NCI-H1436 (cell line): ENCODE data around the gene ATP6V0B.
A peak's percentile ranks its signal among the peaks of the same experiment; 100 is the strongest.

ENCODE experiments used
- DNase-seq: peaks from one replicate; lab custom pipeline; 2025; lab: John Stamatoyannopoulos, UW

The ATP6V0B gene

GRCh38 chr1:43985984-43986595 is 11.3 kb downstream of the ATP6V0B start:
- no peak for DNase-seq

DNA sequence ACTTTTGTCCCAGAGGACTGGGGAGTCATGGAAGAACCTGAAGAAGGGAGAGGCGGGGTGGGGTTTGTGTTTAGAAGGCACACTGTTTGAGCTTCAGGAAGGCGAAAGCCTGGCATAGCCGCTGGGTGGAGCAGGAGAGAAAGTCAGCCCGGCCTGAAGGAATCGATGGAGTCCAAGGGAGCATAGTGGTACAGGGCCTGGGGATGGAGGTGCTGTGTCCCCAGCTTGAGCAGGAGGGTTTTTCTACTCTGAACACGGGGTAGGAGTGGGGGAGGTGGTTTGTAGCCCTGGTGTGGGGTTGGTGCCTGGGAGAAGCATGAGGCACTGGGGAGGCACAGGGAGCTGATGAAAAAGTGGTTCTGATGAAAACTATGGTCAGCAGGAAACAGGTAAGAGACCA is 12.0 kb downstream of the ATP6V0B start:
- no peak for DNase-seq

GRCh38 chr1:43987159-43987902 is 12.6 kb downstream of the ATP6V0B start:
- DNase-seq = no peak

- no peak for DNase-seq
Observed at GRCh38 chr1:43990271-43991199, 15.8 kb downstream of the ATP6V0B start.

DNA sequence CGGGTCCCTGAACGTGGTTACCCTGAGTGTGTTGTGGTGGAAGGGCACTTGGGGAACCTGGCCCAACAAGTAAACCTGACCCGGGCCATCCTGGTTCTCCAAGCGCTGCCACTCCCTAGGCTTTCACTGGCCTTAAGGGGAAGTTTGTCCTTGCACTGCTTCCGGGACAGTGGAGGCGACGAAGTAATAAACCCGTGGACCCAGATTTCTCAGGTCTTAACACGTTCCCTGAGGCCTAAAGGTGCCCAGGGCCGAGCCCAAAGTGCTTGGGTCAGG is 16.4 kb downstream of the ATP6V0B start:
- no peak for DNase-seq

DNA sequence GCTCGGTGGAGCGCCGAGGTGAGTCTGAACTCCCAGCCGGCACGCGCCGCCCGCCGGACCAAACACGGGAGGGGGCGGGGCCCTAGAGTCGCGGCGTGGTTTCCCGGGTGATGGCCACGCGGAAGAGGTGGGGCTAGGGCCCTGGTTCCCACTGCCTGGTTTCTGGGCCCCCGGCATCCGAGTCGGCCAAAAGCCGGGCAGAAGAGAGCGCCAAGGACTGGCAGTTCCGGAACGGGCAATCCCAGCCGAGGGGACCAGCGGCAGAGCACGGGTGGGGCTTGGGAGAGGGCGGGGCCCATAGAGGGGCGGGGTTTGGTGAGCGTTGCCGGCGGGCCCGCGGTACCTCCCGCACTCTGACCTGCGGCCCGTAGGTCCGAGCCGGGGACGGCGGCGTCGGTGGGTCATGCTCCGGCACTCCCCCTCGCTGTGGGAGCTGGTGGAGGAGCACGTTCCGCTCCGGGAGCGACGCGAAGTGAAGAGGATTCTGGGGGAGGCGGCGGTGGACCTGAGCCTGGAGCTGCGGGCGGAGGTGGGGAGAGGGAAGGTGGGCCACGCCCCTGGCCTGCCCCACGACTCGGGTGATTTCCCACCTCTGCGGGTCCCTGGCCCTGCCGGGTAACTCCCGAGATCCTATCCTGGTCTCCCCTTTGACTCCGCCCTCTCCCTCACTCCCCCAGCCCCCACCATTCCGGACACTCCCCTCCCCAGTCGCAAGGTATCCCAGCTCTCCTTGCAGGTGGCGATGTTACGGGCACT is 16.9 kb downstream of the ATP6V0B start, which contains the start of gene CCDC24:
Gene CCDC24 (plus strand): TSS at position 124 of the 756 bp plus-strand sequence. CDS start 280 bp downstream, at position 404.
- DNase-seq = peak; percentile 71

GRCh38 chr1:43992232-43992995 is 17.7 kb downstream of the ATP6V0B start:
- no peak for DNase-seq

GRCh38 chr1:43993206-43993914 is 18.6 kb downstream of the ATP6V0B start:
- no peak for DNase-seq

- no peak for DNase-seq
Observed at GRCh38 chr1:43994071-43994470, 19.3 kb downstream of the ATP6V0B start.

DNA sequence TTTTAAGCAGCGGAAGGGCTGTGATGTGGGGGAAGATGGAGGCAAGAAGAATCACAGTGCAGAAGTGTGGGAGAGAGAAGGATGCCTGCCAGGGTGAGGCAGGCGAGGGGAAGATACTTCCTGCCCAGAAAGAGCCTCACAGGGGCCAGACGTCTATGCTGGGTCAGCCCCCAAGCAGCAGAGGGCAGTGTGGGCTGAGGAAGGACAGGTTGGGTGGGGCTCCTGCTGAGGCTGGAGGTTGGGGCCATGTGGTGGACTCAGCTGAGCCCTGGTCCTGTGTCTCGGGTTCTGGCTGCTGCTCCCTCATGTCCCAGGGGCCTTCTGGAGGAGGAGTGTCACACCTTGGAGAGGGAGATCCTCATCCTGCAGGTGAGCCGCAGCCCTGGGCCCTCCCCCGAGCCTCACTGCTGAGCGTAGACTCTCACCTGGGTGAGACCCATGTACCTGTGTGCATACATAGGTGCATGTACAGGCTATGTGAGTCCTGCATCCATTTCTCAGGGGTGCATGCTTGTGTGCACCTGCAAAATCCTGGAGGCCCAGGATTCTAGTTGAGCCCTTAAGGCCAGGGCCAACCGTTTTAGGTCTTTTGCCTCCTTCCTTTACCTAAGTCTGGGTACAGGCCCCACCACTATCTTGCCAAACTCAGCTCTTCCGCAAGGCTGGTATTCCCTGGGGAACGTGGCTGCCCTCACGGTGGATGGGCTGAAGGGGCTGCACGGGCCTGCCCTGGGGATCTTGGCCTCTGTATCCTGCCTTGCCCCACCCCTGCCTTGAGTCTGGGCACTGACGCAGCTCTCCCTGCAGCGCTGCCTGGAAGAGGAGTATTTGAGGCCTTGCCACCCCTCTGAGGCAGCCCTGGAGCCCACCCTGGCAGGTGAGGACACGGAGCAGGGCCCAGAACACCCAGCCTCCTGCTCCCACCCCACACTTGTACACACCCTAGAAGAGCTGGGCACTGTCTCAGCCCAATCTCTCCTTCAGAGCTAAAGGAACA is 20.3 kb downstream of the ATP6V0B start:
- no peak for DNase-seq

GRCh38 chr1:43995984-43996732 is 21.4 kb downstream of the ATP6V0B start:
- no peak for DNase-seq

GRCh38 chr1:43996733-43997115 is 22.0 kb downstream of the ATP6V0B start:
- no peak for DNase-seq

- no peak for DNase-seq
Observed at GRCh38 chr1:43997295-43997999, 22.7 kb downstream of the ATP6V0B start.

DNA sequence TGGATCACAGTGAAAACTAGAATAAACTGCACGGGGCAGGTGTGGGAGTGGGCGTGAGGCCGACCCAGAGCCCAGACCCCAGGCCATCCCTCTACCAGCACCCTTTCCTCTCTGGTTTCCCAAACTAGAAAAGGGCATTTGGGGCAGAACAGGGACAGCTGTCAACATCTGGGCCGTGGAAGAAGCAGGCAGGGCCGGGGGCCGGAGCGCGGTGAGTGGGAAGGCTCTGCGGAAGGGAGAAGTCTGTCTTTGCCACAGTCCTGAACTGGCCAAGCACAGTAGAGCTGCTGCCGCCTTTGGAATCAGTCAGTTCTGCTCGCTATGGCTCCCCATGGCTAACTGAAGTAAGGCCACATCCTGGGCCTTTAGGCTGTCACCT is 23.2 kb downstream of the ATP6V0B start:
- DNase-seq = no peak

DNA sequence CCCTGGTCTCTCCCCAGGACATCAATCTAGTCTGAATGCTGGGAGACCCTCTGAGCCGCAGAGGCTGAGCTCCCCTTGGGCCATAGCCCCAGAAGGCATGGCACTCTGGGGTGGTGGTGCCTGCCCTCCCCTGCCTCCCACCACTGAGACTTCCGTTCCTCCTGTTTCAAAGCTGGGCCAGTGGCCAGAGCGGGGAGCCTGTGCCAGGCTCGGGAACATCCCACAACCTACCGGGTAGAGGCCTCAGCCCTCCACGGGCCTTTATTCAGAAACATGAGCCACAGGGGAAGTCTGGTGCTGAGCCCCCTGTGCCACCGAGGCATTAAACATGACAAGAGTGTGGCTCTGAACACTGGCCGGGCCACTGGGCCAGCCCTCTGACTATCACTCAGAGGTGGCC is 24.7 kb downstream of the ATP6V0B start:
- DNase-seq = no peak

DNA sequence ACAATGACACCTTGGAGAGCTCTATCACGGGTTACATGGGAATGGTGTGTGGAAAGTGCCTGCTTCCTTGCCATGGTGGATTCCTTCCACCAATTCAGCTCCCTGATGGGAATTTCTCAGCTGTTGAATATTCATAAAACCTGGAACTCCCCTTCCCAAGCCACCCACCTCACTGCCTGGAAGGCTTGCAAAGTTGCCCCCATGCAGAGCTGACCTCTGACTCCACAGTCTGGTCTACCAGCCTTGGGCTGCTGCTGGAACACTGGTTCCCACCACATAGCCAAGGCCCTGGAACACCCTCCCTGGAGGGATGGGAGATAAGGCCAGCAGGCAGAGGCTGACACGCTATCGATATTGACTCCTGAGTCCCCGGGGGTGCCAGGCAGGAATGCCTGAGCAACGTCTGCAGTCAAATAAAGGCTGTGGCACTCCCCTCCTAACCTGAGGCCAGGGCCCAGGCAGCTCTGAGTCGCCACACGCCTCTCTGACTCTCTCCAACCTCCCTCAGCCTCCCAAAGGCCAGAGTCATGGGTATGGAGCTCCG is 25.4 kb downstream of the ATP6V0B start:
- DNase-seq = no peak

GRCh38 chr1:44002165-44002564 is 27.4 kb downstream of the ATP6V0B start:
- DNase-seq = no peak
